ENCODE measurements around the gene ACSM3.
"Not testable (repeated sequence)": the region's sequence is repeated elsewhere in the genome, so short reads cannot be mapped to it uniquely, and the experiment has no call there.

ACSM3 gene

GRCh38 chr16:20761175-20761574, 2.6 kb upstream of the ACSM3 start:
- no peak for DNase-seq

GRCh38 chr16:20762404-20763123, 1.2 kb upstream of the ACSM3 start:
- DNase-seq: no peak

DNA sequence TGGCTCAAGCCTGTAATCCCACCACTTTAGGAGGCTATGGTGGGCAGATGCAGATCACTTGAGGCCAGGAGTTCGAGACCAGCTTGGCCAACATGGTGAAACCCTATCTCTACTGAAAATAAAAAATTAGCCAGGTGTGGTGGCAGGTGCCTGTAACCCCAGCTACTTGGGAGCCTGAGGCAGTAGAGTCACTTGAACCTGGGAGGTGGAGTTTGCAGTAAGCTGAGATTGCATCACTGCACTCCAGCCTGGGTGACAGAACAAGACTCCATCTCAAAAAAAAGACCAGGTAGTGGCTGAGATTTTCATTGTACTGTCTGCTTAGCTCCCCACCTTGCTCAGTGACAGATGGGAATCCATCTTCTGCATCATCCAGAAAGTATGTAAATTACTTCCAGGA, 634 bp downstream of the ACSM3 start:
- DNase-seq: not testable (repeated sequence)

- DNase-seq: no peak
These were observed 1.9 kb downstream of the ACSM3 start for GRCh38 chr16:20765732-20766131.

DNA sequence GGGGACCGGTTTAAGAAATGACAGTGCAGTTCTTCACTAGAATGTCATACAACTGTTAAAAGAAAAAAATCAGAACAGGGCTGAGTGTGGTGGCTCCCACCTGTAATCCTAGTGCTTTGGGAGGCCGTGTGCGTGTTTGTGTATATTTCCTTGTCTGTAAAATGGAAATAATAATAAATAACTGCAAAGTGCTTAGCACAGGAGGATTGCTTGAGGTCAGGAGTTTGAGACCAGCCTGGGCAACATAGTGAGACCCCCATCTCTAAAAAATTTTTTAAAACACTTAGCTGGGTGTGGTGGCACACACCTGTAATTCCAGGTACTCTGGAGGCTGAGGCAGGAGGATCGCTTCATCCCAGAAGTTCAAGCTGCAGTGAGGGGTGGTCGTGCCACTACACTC, 2.5 kb downstream of the ACSM3 start:
- no peak for DNase-seq

DNA sequence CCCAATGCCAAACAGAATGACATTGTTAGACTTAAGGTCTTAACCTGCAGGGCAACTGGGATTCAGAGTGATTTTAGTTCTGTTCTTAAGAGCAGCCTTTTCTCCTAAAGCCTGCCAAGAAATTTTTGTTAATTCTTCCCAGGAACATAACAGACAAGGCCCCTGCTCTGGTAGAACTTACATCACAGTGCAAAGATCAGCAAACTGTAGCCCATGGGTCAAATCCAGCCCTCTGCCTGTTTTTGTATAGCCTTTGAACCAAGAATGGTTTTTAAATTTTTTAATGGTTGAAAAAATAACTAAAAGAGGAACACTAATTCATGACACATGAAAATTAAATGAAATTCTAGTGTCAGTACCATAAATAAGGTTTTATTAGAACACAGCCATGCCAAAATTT, 3.8 kb downstream of the ACSM3 start:
- no peak for DNase-seq

GRCh38 chr16:20768121-20768520, 4.3 kb downstream of the ACSM3 start:
- no peak for DNase-seq

- no peak for DNase-seq
These were observed 5.0 kb downstream of the ACSM3 start for GRCh38 chr16:20768818-20769217.

DNA sequence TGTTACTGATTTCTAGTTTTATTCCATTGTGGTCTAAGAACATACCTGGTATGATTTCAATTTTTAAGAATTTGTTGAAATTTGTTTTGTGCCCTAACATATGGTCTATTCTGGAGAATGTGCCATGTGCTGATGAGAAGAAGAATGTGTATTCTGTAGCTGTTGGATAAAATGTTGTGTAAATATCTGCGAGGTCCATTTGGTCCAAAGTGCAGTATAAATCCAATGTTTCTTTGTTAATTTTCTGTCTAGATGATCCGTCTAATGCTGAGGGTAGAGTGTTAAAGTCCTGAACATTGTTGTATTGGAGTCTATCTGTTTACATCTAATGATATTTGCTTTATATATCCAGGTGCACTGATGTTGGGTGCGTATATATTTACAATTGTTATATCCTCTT, 9.9 kb downstream of the ACSM3 start:
- DNase-seq: no peak

- DNase-seq: peak; percentile 64
These were observed 11.0 kb downstream of the ACSM3 start for GRCh38 chr16:20774703-20775362.

DNA sequence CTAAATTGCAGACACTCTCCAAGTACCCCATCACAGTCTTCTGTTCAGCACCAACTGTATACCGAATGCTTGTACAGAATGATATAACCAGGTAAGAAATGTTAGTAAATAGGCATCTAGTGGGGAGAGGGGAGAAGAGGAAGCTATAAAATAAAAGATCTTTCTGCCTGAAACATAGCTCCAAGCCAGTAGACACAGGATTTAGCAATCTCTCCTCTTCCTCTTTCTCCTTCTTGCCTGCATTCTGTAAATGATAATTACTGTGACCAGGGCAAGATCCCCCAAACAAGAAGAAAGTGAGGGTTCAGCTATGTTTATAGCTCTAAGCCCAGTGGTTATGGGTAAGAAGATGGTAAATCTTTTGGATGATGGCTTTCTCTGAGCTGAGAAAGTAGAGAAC, 17.9 kb downstream of the ACSM3 start:
- DNase-seq: no peak

- DNase-seq: no peak
These were observed 18.7 kb downstream of the ACSM3 start for GRCh38 chr16:20782470-20782869.

- DNase-seq: no peak
These were observed 20.4 kb downstream of the ACSM3 start for GRCh38 chr16:20784204-20784603.

GRCh38 chr16:20789130-20789529, 25.3 kb downstream of the ACSM3 start:
- no peak for DNase-seq

- DNase-seq: no peak
These were observed 28.3 kb downstream of the ACSM3 start for GRCh38 chr16:20791923-20792612.

- no peak for DNase-seq
These were observed 34.5 kb downstream of the ACSM3 start for GRCh38 chr16:20798364-20798763.

DNA sequence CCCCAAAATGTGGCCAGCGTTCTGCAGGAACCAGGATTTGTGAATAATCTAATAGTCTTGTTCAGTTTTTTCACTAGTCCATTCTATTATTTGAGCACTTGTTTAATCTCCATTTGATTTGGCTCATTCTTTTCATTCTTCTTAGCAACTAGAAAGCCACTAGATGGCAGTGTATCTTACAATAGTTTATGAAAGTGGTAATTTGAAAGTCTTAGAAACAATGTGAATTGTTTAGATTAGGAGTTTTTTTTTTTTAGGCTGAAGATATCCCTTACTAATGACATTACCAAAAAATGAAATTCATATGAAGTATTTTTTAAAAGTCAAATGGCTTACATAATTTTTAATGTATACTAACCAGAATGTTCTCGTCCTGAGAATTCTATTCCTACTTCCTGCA, 35.8 kb downstream of the ACSM3 start:
- no peak for DNase-seq

GRCh38 chr16:20801278-20801677, 37.5 kb downstream of the ACSM3 start:
- no peak for DNase-seq

GRCh38 chr16:20803192-20803560, 39.4 kb downstream of the ACSM3 start:
- no peak for DNase-seq

- DNase-seq: no peak
These were observed 39.9 kb downstream of the ACSM3 start for GRCh38 chr16:20803561-20804214.

GRCh38 chr16:20805684-20806167, 41.9 kb downstream of the ACSM3 start:
- not testable (repeated sequence) for DNase-seq

DNA sequence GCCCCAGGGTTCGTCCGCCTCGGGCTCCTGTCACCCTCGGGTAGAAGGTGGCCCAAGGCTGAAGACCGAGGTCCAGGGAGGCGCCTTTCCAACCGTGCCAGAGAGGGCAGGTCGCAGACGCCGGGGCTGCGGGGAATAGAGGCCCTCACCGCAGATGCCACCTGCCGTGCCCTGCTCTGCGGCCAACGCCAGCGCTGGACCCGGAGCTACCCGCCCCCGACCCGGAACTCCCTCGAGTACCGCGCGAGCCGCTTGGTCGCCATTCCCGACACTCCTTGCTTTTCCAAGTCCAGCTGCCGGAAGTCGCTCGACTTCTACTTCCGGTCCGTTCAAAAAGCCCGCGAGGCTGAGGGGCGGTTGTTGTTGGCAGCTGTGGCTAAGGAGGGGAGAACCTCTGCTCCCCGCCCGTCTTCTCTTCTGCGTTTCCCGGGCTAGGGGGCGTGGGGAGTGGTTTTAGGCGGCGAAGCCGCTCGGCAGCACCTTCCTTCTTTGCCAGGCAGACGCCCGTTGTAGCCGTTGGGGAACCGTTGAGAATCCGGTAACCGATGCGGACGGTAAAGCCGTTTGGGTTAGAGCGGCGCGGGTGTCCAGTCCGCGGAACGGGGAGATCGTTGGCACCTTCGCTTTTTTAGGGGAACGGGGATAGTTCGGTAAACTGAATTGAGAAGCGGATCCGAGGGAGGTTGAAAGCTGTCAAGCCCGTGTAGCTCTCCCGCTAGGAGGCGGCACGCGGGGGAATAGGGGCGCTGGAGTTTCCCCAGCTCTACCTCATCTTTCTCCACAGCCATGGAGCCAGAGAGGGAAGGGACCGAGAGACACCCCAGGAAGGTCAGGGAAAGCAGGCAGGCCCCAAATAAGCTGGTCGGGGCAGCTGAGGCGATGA, 42.6 kb downstream of the ACSM3 start, which contains the start of the genes ERI2 and REXO5:
Gene ERI2, minus strand, starts transcription at position 305 of the 883 bp plus-strand sequence. Its CDS starts 42 bp downstream, at position 263.
Gene REXO5, plus strand, starts transcription at position 360 of the 883 bp plus-strand sequence. Its CDS starts 427 bp downstream, at position 787.
- peak; percentile 78 for DNase-seq

Data from activated naive CD4-positive, alpha-beta T cell treated with Interleukin-2 at 50 U/mL for 16 hours (primary cell).